SW 1271 (cell line): Measurements from ENCODE around the gene MYCBP2.
"Not testable (repeated sequence)": the region's sequence is repeated elsewhere in the genome, so short reads cannot be mapped to it uniquely, and the experiment has no call there.

ENCODE experiments used
- DNase-seq, 2 experiments: peaks; one replicate each; lab custom pipeline; 2025; lab: John Stamatoyannopoulos, UW

Gene MYCBP2

GRCh38 chr13:77198995-77199394, 127.9 kb downstream of the MYCBP2 start:
- DNase-seq = not testable (repeated sequence)

- no peak for DNase-seq
These were observed 130.8 kb downstream of the MYCBP2 start for GRCh38 chr13:77196052-77196618.

- DNase-seq = no peak
These were observed 136.4 kb downstream of the MYCBP2 start for GRCh38 chr13:77190349-77190958.

GRCh38 chr13:77185721-77186120, 141.2 kb downstream of the MYCBP2 start:
- DNase-seq = no peak

GRCh38 chr13:77184455-77184854, 142.4 kb downstream of the MYCBP2 start:
- DNase-seq = no peak

- DNase-seq = no peak
These were observed 146.9 kb downstream of the MYCBP2 start for GRCh38 chr13:77180011-77180410.

- DNase-seq = no peak
These were observed 149.2 kb downstream of the MYCBP2 start for GRCh38 chr13:77177646-77178045.

- no peak for DNase-seq
These were observed 150.5 kb downstream of the MYCBP2 start for GRCh38 chr13:77176350-77176749.

- no peak for DNase-seq
These were observed 154.2 kb downstream of the MYCBP2 start for GRCh38 chr13:77172650-77173049.

- DNase-seq = no peak
These were observed 155.4 kb downstream of the MYCBP2 start for GRCh38 chr13:77171451-77171850.

- DNase-seq = no peak
These were observed 158.7 kb downstream of the MYCBP2 start for GRCh38 chr13:77168237-77168636.

- no peak for DNase-seq
These were observed 176.2 kb downstream of the MYCBP2 start for GRCh38 chr13:77150651-77151050.

GRCh38 chr13:77143431-77143830, 183.5 kb downstream of the MYCBP2 start:
- no peak for DNase-seq

GRCh38 chr13:77139306-77139705, 187.6 kb downstream of the MYCBP2 start:
- no peak for DNase-seq

- no peak for DNase-seq
These were observed 188.1 kb downstream of the MYCBP2 start for GRCh38 chr13:77138813-77139212.

- no peak for DNase-seq
These were observed 189.9 kb downstream of the MYCBP2 start for GRCh38 chr13:77136902-77137420.

- no peak for DNase-seq
These were observed 202.5 kb downstream of the MYCBP2 start for GRCh38 chr13:77124423-77124822.

GRCh38 chr13:77118134-77118533, 208.8 kb downstream of the MYCBP2 start:
- DNase-seq = no peak

- DNase-seq = no peak
These were observed 212.6 kb downstream of the MYCBP2 start for GRCh38 chr13:77114271-77114670.

- DNase-seq = no peak
These were observed 213.4 kb downstream of the MYCBP2 start for GRCh38 chr13:77113496-77113895.

GRCh38 chr13:77105051-77105450, 221.8 kb downstream of the MYCBP2 start:
- no peak for DNase-seq

- no peak for DNase-seq
These were observed 227.5 kb downstream of the MYCBP2 start for GRCh38 chr13:77099415-77099814.

GRCh38 chr13:77095288-77095687, 231.6 kb downstream of the MYCBP2 start:
- DNase-seq = no peak

- DNase-seq = no peak
These were observed 232.1 kb downstream of the MYCBP2 start for GRCh38 chr13:77094773-77095172.
